Neural cell (in vitro differentiated cells): Measurements from ENCODE around the gene UPB1. TPM values are rescaled to one million over a fixed set of nuclear protein-coding genes. Genes with fewer than 3 reads are reported as not detected.

Source experiments
- H2AFZ ChIP-seq: fragments of 200-600, 300-800 bp; sonication (generic), shearing (Covaris generic); 2 replicates; pipeline ENCODE4 v1.6.0; 2014; ENCODE audit warnings: low read depth, mild to moderate bottlenecking, antibody characterized with exemption, low read length, moderate library complexity
- H3F3A ChIP-seq: fragments of 200-600 bp; shearing (Covaris generic); 2 replicates; pipeline ENCODE4 v1.6.1; 2016; ENCODE audit warnings: mild to moderate bottlenecking, moderate library complexity, mixed read lengths, antibody characterized with exemption, low read length; ENCODE audit not compliant: insufficient read depth, poor library complexity, severe bottlenecking
- H3K27ac ChIP-seq: fragments of 200-600, 300-800 bp; sonication (generic), shearing (Covaris generic); 2 replicates; pipeline ENCODE4 v1.5.1; 2014; ENCODE audit warnings: mild to moderate bottlenecking, low read length, moderate library complexity
- H3K27me3 ChIP-seq: fragments of 300-800, 200-600 bp; sonication (generic), shearing (Covaris generic); 2 replicates; pipeline ENCODE4 v1.6.0; 2014; ENCODE audit warnings: mild to moderate bottlenecking, low read depth, low read length, moderate library complexity; ENCODE audit not compliant: insufficient read depth
- H3K36me3 ChIP-seq: fragments of 300-800, 200-600 bp; sonication (generic), shearing (Covaris generic); 2 replicates; pipeline ENCODE4 v1.5.1; 2014; ENCODE audit warnings: mild to moderate bottlenecking, antibody characterized with exemption, low read length, moderate library complexity; ENCODE audit not compliant: insufficient read depth
- H3K4me2 ChIP-seq: fragments of 300-800, 200-600 bp; sonication (generic), shearing (Covaris generic); 2 replicates; pipeline ENCODE4 v1.6.0; 2014; ENCODE audit warnings: mild to moderate bottlenecking, low read length
- H3K4me3 ChIP-seq: fragments of 300-800, 200-600 bp; sonication (generic), shearing (Covaris generic); 2 replicates; pipeline ENCODE4 v1.5.1; 2014; ENCODE audit warnings: mild to moderate bottlenecking, low read length, moderate library complexity
- H3K79me2 ChIP-seq: fragments of 200-600 bp; shearing (Covaris generic); replicated peaks from 2 replicates; pipeline ENCODE4 v1.6.0; 2014; ENCODE audit warnings: mild to moderate bottlenecking, low read length, moderate library complexity; ENCODE audit not compliant: insufficient read depth
- H3K9ac ChIP-seq: fragments of 300-800, 200-600 bp; sonication (generic), shearing (Covaris generic); 2 replicates; pipeline ENCODE4 v1.6.1; 2016; ENCODE audit warnings: mild to moderate bottlenecking, low read length, mixed read lengths
- H3K9me2 ChIP-seq: fragments of 200-600 bp; shearing (Covaris generic); 2 replicates; pipeline ENCODE4 v1.6.1; 2016; ENCODE audit warnings: mild to moderate bottlenecking, low read length, mixed read lengths; ENCODE audit not compliant: insufficient read depth
- H3K9me3 ChIP-seq: fragments of 200-600, 300-800 bp; sonication (generic), shearing (Covaris generic); 2 replicates; pipeline ENCODE4 v1.6.1; 2016; ENCODE audit warnings: mild to moderate bottlenecking, mixed run types, low read length, moderate library complexity, mixed read lengths
- H4K20me1 ChIP-seq: fragments of 200-600 bp; shearing (Covaris generic); 2 replicates; pipeline ENCODE4 v1.6.1; 2016; ENCODE audit warnings: mild to moderate bottlenecking, mixed run types; ENCODE audit not compliant: insufficient read depth
- MXI1 ChIP-seq: fragments of 450-650 bp; conservative IDR thresholded peaks from 2 replicates; pipeline ENCODE4 v1.6.1; 2014; ENCODE audit warnings: antibody characterized with exemption, mild to moderate bottlenecking; ENCODE audit not compliant: poor library complexity, severe bottlenecking
- RAD21 ChIP-seq: fragments of 450-650 bp; conservative IDR thresholded peaks from 2 replicates; pipeline ENCODE4 v1.6.1; 2014; ENCODE audit warnings: antibody characterized with exemption, mild to moderate bottlenecking, moderate library complexity
- REST ChIP-seq: IDR thresholded peaks from 2 replicates; pipeline ENCODE4 v1.6.1; 2012; ENCODE audit warnings: borderline replicate concordance
- SMC3 ChIP-seq: fragments of 450-650 bp; conservative IDR thresholded peaks from 2 replicates; pipeline ENCODE4 v1.6.1; 2014; ENCODE audit warnings: antibody characterized with exemption, mild to moderate bottlenecking, moderate library complexity; ENCODE audit not compliant: poor library complexity
- polyA plus RNA-seq: library from polyadenylated mRNA; depleted of rRNA; stranded (reverse); fragments of >200 nt; gene quantifications from 2 replicates; pipeline ENCODE4 v1.2.3, GENCODE V29; 2014
- TF ChIP-seq, protein P1 (sequence below): fragments of 450-650 bp; IDR thresholded peaks from 2 replicates; pipeline ENCODE4 v1.5.1; 2014; ENCODE audit warnings: antibody characterized with exemption, mild to moderate bottlenecking, moderate library complexity; ENCODE audit not compliant: poor library complexity, severe bottlenecking

UPB1 gene
- polyA plus RNA-seq, 1 donor from 2014 or later: 0.12 TPM

DNA sequence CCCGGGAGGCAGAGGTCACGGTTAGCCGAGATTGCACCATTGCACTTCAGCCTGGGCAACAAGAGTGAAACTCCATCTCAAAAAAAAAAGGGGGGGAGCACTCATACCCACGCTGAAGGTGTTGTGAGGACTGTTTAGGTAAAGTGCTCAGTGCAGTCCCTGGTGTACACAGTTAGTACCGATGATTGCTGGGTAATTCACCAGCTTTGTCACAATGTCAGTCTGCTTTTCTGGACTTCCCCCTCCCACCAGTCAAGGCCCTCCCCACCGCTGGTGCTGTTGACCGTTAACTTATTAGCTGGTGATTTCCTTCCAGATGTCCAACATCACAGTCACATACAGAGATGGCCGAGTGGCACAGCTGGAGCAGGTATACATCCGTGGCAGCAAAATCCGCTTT, 72.5 kb downstream of the UPB1 start:
- no peaks in the 10 kb centered on the region for H3K36me3 ChIP-seq
- no peaks in the 10 kb centered on the region for H3K9me3 ChIP-seq

DNA sequence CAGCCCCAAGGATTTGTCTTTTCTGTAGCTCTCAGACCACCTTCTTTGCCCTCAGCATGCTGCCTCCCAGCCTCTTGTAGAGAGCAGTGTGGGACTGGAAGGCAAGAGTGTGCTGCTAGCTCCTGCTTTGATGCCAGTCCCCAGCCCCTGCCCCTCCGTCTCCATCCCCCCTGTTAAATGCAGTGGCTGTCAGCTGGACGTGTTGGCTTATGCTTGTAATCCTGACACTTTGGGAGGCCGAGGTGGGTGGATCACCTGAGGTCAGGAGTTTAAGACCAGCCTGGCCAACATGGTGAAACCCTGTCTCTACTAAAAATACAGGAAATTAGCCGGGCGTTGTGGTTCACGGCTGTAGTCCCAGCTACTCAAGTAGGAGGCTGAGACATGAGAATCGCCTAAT, 76.1 kb downstream of the UPB1 start:
- Histone ChIP-seq H3K27ac (no peak overlapping the region), H3K36me3 (no peaks in the 10 kb centered on the region)

More for the DNA sequence above, 72.5 kb downstream of the UPB1 start:
- H2AFZ ChIP-seq: no peak overlapping the region
- TF ChIP-seq SMC3 (no peak), RAD21 (no peak)
- no peaks in the 10 kb centered on the region for H3F3A ChIP-seq
- no peak overlapping the region for H3K9ac ChIP-seq
- H3K79me2 ChIP-seq: peaks cover 22% of the 10 kb centered on the region
- H3K4me3 ChIP-seq: no peak overlapping the region
- H4K20me1 ChIP-seq: no peaks in the 10 kb centered on the region
- H3K27me3 ChIP-seq: no peaks in the 10 kb centered on the region
- H3K27ac ChIP-seq: no peak overlapping the region
- no peaks in the 10 kb centered on the region for H3K9me2 ChIP-seq
- no peak overlapping the region for H3K4me2 ChIP-seq

More for the DNA sequence above, 76.1 kb downstream of the UPB1 start:
- Histone ChIP-seq H3F3A (no peaks in the 10 kb centered on the region), H3K4me3 (no peak overlapping the region), H3K9me3 (no peaks in the 10 kb centered on the region), H3K4me2 (no peak overlapping the region), H3K79me2 (peaks cover 6% of the 10 kb centered on the region), H2AFZ (no peak overlapping the region), H4K20me1 (no peaks in the 10 kb centered on the region), H3K9me2 (no peaks in the 10 kb centered on the region), H3K27me3 (no peaks in the 10 kb centered on the region), H3K9ac (no peak overlapping the region)
- TF ChIP-seq, protein P1, sequence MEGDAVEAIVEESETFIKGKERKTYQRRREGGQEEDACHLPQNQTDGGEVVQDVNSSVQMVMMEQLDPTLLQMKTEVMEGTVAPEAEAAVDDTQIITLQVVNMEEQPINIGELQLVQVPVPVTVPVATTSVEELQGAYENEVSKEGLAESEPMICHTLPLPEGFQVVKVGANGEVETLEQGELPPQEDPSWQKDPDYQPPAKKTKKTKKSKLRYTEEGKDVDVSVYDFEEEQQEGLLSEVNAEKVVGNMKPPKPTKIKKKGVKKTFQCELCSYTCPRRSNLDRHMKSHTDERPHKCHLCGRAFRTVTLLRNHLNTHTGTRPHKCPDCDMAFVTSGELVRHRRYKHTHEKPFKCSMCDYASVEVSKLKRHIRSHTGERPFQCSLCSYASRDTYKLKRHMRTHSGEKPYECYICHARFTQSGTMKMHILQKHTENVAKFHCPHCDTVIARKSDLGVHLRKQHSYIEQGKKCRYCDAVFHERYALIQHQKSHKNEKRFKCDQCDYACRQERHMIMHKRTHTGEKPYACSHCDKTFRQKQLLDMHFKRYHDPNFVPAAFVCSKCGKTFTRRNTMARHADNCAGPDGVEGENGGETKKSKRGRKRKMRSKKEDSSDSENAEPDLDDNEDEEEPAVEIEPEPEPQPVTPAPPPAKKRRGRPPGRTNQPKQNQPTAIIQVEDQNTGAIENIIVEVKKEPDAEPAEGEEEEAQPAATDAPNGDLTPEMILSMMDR: no peak
- TF ChIP-seq SMC3 (no peak), MXI1 (no peak), REST (no peak)
